Measurements from ENCODE around the gene RTP5.

RTP5 gene

GRCh38 chr2:241886840-241887447, 17.4 kb downstream of the RTP5 start:
- no peak for DNase-seq (ENCODE audit: low read depth in 2 of 3, low spot score in 1 of 3)

- DNase-seq (ENCODE audit: low read depth in 2 of 3, low spot score in 1 of 3), result no peak
Observed at GRCh38 chr2:241887806-241888522, 18.4 kb downstream of the RTP5 start.

GRCh38 chr2:241888641-241889040, 19.1 kb downstream of the RTP5 start:
- DNase-seq (ENCODE audit: low read depth in 2 of 3, low spot score in 1 of 3), result no peak

- no peak for DNase-seq (ENCODE audit: low read depth in 2 of 3, low spot score in 1 of 3)
Observed at GRCh38 chr2:241890524-241891235, 21.2 kb downstream of the RTP5 start.

- DNase-seq (ENCODE audit: low read depth in 2 of 3, low spot score in 1 of 3), result no peak
Observed at GRCh38 chr2:241891315-241891987, 21.9 kb downstream of the RTP5 start.

GRCh38 chr2:241891988-241892298, 22.4 kb downstream of the RTP5 start:
- DNase-seq (ENCODE audit: low read depth in 2 of 3, low spot score in 1 of 3), result no peak

GRCh38 chr2:241892299-241893137, 23.0 kb downstream of the RTP5 start:
- DNase-seq (ENCODE audit: low read depth in 2 of 3, low spot score in 1 of 3), result no peak

- no peak for DNase-seq (ENCODE audit: low read depth in 2 of 3, low spot score in 1 of 3)
Observed at GRCh38 chr2:241893265-241893664, 23.7 kb downstream of the RTP5 start.

- no peak for DNase-seq (ENCODE audit: low read depth in 2 of 3, low spot score in 1 of 3)
Observed at GRCh38 chr2:241894056-241894641, 24.6 kb downstream of the RTP5 start.

GRCh38 chr2:241894681-241895426, 25.3 kb downstream of the RTP5 start:
- DNase-seq (ENCODE audit: low read depth in 2 of 3, low spot score in 1 of 3), result no peak

- no peak for DNase-seq (ENCODE audit: low read depth in 2 of 3, low spot score in 1 of 3)
Observed at GRCh38 chr2:241895427-241895711, 25.8 kb downstream of the RTP5 start.

GRCh38 chr2:241895712-241896641, 26.4 kb downstream of the RTP5 start:
- DNase-seq (ENCODE audit: low read depth in 2 of 3, low spot score in 1 of 3), result no peak

GRCh38 chr2:241896746-241897201, 27.2 kb downstream of the RTP5 start:
- DNase-seq (ENCODE audit: low read depth in 2 of 3, low spot score in 1 of 3), result no peak

GRCh38 chr2:241897231-241897916, 27.8 kb downstream of the RTP5 start:
- no peak for DNase-seq (ENCODE audit: low read depth in 2 of 3, low spot score in 1 of 3)

GRCh38 chr2:241898463-241899270, 29.1 kb downstream of the RTP5 start:
- no peak for DNase-seq (ENCODE audit: low read depth in 2 of 3, low spot score in 1 of 3)

- DNase-seq (ENCODE audit: low read depth in 2 of 3, low spot score in 1 of 3), result no peak
Observed at GRCh38 chr2:241900251-241901017, 30.9 kb downstream of the RTP5 start.

GRCh38 chr2:241901018-241901380, 31.5 kb downstream of the RTP5 start:
- DNase-seq (ENCODE audit: low read depth in 2 of 3, low spot score in 1 of 3), result no peak

Measured in stimulated activated CD4-positive, alpha-beta T cell treated with anti-CD3 and anti-CD28 coated beads, Interleukin-12 subunit alpha, Interleukin-12 subunit beta, amount 100 ng/mL, for 48 hours (primary cell).